H9 (cell line): Measurements from ENCODE around the gene ALAD. TPM values are rescaled to one million over a fixed set of nuclear protein-coding genes. Genes with fewer than 3 reads are reported as not detected.

Experiments
- DNase-seq: peaks from one replicate; pipeline ENCODE4 v3.0.0-alpha.2; 2017
- H2AFZ ChIP-seq: one replicate; pipeline ENCODE4 v1.6.1; 2013; ENCODE audit warnings: mild to moderate bottlenecking, low read length, control low read depth, moderate library complexity
- H2AK5ac ChIP-seq: 2 replicates; pipeline ENCODE4 v1.6.1; 2013; ENCODE audit warnings: low read length, control low read depth, mixed read lengths; ENCODE audit not compliant: insufficient read length
- H2BK120ac ChIP-seq: one replicate; pipeline ENCODE4 v1.6.1; 2013; ENCODE audit warnings: low read depth, mild to moderate bottlenecking, low read length, control low read depth, inconsistent platforms; ENCODE audit not compliant: poor library complexity, severe bottlenecking
- H2BK12ac ChIP-seq: 2 replicates; pipeline ENCODE4 v1.6.1; 2013; ENCODE audit warnings: low read length, control low read depth, mixed read lengths, low read depth; ENCODE audit not compliant: insufficient read length
- H2BK15ac ChIP-seq: 2 replicates; pipeline ENCODE4 v1.6.1; 2013; ENCODE audit warnings: low read depth, low read length, control low read depth
- H2BK20ac ChIP-seq: one replicate; pipeline ENCODE4 v1.6.1; 2013; ENCODE audit warnings: low read depth, mild to moderate bottlenecking, low read length, control low read depth, inconsistent platforms; ENCODE audit not compliant: poor library complexity, severe bottlenecking
- H2BK5ac ChIP-seq: 2 replicates; pipeline ENCODE4 v1.6.1; 2013; ENCODE audit warnings: low read length, control low read depth, mixed read lengths; ENCODE audit not compliant: insufficient read length
- H3K14ac ChIP-seq: 2 replicates; pipeline ENCODE4 v1.6.1; 2013; ENCODE audit warnings: low read length, control low read depth; ENCODE audit not compliant: insufficient read depth
- H3K18ac ChIP-seq: 2 replicates; pipeline ENCODE4 v1.6.1; 2013; ENCODE audit warnings: low read depth, mild to moderate bottlenecking, mixed read lengths, low read length, control low read depth; ENCODE audit not compliant: insufficient read length
- H3K23ac ChIP-seq: 2 replicates; pipeline ENCODE4 v1.6.1; 2013; ENCODE audit warnings: low read length, control low read depth, mixed read lengths, low read depth; ENCODE audit not compliant: insufficient read length
- H3K23me2 ChIP-seq: 2 replicates; pipeline ENCODE4 v1.6.1; 2013; ENCODE audit warnings: low read depth, mild to moderate bottlenecking, mixed read lengths, low read length, control low read depth; ENCODE audit not compliant: insufficient read length, poor library complexity, severe bottlenecking
- H3K27ac ChIP-seq: 2 replicates; pipeline ENCODE4 v1.5.1; 2013; ENCODE audit warnings: low read length, control low read depth, mixed read lengths, low read depth; ENCODE audit not compliant: insufficient read length
- H3K27me3 ChIP-seq: 2 replicates; pipeline ENCODE4 v1.6.1; 2013; ENCODE audit warnings: low read length, control low read depth, inconsistent platforms; ENCODE audit not compliant: insufficient read depth
- H3K4ac ChIP-seq: 2 replicates; pipeline ENCODE4 v1.6.1; 2013; ENCODE audit warnings: low read depth, mild to moderate bottlenecking, control low read depth, inconsistent platforms, low read length, moderate library complexity
- H3K4me1 ChIP-seq: 2 replicates; pipeline ENCODE4 v1.6.1; 2013; ENCODE audit warnings: low read length, control low read depth, inconsistent platforms; ENCODE audit not compliant: insufficient read depth
- H3K4me2 ChIP-seq: 2 replicates; pipeline ENCODE4 v1.6.1; 2013; ENCODE audit warnings: low read length, control low read depth, mixed read lengths; ENCODE audit not compliant: insufficient read length, insufficient read depth
- H3K56ac ChIP-seq: 2 replicates; pipeline ENCODE4 v1.6.1; 2013; ENCODE audit warnings: low read depth, mild to moderate bottlenecking, mixed read lengths, low read length, control low read depth; ENCODE audit not compliant: insufficient read length
- H3K79me1 ChIP-seq: 2 replicates; pipeline ENCODE4 v1.6.1; 2013; ENCODE audit warnings: low read depth, mild to moderate bottlenecking, moderate library complexity, low read length, control low read depth, inconsistent platforms; ENCODE audit not compliant: insufficient read depth, poor library complexity, severe bottlenecking
- H3K79me2 ChIP-seq: 2 replicates; pipeline ENCODE4 v1.6.1; 2013; ENCODE audit warnings: low read length, control low read depth, inconsistent platforms; ENCODE audit not compliant: insufficient read depth
- H3K9ac ChIP-seq: 2 replicates; pipeline ENCODE4 v1.6.1; 2013; ENCODE audit warnings: low read length, control low read depth, mixed read lengths; ENCODE audit not compliant: insufficient read length; ENCODE audit errors: extremely low read depth
- H3K9me3 ChIP-seq: one replicate; pipeline ENCODE4 v1.6.1; 2013; ENCODE audit warnings: low read depth, low read length, inconsistent platforms; ENCODE audit not compliant: control insufficient read depth
- H3T11ph ChIP-seq: one replicate; pipeline ENCODE4 v1.6.1; 2013; ENCODE audit warnings: mild to moderate bottlenecking, low read length, control low read depth, inconsistent platforms
- H4K20me1 ChIP-seq: one replicate; pipeline ENCODE4 v1.6.1; 2013; ENCODE audit not compliant: control insufficient read depth, insufficient read length, insufficient read depth
- H4K5ac ChIP-seq: 2 replicates; pipeline ENCODE4 v1.6.1; 2013; ENCODE audit warnings: low read depth, mild to moderate bottlenecking, mixed read lengths, low read length, control low read depth; ENCODE audit not compliant: insufficient read length
- H4K8ac ChIP-seq: replicated peaks from 2 replicates; pipeline ENCODE4 v1.6.1; 2013; ENCODE audit warnings: low read length, control low read depth, mixed read lengths, low read depth; ENCODE audit not compliant: insufficient read length
- H4K91ac ChIP-seq: 2 replicates; pipeline ENCODE4 v1.6.1; 2013; ENCODE audit warnings: low read depth, mild to moderate bottlenecking, moderate library complexity, mixed read lengths, low read length, control low read depth; ENCODE audit not compliant: insufficient read length
- H3K27ac Mint-ChIP-seq, 3 experiments: 2 replicates in 2 of 3; 3 replicates in 1 of 3; pipeline ENCODE4 v1.8.0; 2020 to 2021; ENCODE audit warnings: mixed read lengths in 3 of 3, mild to moderate bottlenecking in 1 of 3, moderate library complexity in 1 of 3
- H3K27me3 Mint-ChIP-seq: 2 replicates; pipeline ENCODE4 v1.8.0; 2021; ENCODE audit warnings: low read depth, mild to moderate bottlenecking, moderate library complexity, mixed read lengths
- H3K36me3 Mint-ChIP-seq, 3 experiments: 2 replicates in 2 of 3; 3 replicates in 1 of 3; pipeline ENCODE4 v1.8.0; 2020 to 2021; ENCODE audit warnings: low read depth in 3 of 3, mixed read lengths in 3 of 3; ENCODE audit not compliant: insufficient read depth in 1 of 3
- H3K4me1 Mint-ChIP-seq, 2 experiments: 2 replicates each; pipeline ENCODE4 v1.8.0; 2020; ENCODE audit warnings: mixed read lengths in 2 of 2
- H3K4me3 Mint-ChIP-seq, 2 experiments: 2 replicates in 1 of 2; 3 replicates in 1 of 2; pipeline ENCODE4 v1.8.0; 2020 to 2021; ENCODE audit warnings: mild to moderate bottlenecking in 2 of 2, mixed read lengths in 2 of 2, moderate library complexity in 1 of 2
- H3K9me3 Mint-ChIP-seq, 2 experiments: 2 replicates in 1 of 2; 3 replicates in 1 of 2; pipeline ENCODE4 v1.8.0; 2020; ENCODE audit warnings: mild to moderate bottlenecking in 2 of 2, mixed read lengths in 2 of 2, moderate library complexity in 1 of 2
- WGBS: extraction: QIAGEN DNeasy Blood & Tissue Kit; methylation state at CpG from one replicate; pipeline ENCODE4 v1.1.7; 2013; ENCODE audit warnings: missing lambda C conversion rate, low lambda C conversion rate, mixed read lengths; ENCODE audit not compliant: insufficient read length; ENCODE audit errors: extremely low coverage; 5-methylcytosine and 5-hydroxymethylcytosine counted together
- total RNA-seq: library from RNA; stranded (reverse); gene quantifications from 2 replicates; pipeline ENCODE4 v1.2.1, GENCODE V29; 2021
- TF ChIP-seq, protein P1 (sequence below): fragments of 200-600 bp; sonication (generic); conservative IDR thresholded peaks from 3 replicates; pipeline ENCODE4 v1.8.0; 2021; ENCODE audit warnings: antibody characterized with exemption, mild to moderate bottlenecking

Gene ALAD
- total RNA-seq, 1 experiment from 2014 or later, result 13.2 TPM

DNA sequence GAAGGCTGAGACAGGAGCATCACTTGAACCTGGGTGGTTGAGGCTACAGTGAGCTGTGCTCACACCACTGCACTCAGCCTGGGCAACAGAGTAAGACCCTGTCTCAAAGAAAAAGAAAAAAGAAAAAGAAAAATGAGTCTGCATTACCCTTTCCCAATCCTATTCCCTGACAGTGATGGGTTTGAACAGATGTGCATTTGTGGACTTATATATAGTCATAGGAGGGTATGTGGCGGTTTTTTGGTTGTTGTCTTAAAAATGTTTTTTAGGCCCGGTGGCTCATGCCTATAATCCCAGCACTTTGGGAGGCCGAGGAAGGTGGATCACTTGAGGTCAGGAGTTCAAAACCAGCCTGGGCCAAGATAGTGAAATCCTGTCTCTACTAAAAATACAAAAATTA lies 37.7 kb downstream of the ALAD start:
- no peak for DNase-seq
- no peak overlapping the region for H2BK20ac ChIP-seq
- no peak overlapping the region for H3K27ac ChIP-seq
- TF ChIP-seq, protein P1, sequence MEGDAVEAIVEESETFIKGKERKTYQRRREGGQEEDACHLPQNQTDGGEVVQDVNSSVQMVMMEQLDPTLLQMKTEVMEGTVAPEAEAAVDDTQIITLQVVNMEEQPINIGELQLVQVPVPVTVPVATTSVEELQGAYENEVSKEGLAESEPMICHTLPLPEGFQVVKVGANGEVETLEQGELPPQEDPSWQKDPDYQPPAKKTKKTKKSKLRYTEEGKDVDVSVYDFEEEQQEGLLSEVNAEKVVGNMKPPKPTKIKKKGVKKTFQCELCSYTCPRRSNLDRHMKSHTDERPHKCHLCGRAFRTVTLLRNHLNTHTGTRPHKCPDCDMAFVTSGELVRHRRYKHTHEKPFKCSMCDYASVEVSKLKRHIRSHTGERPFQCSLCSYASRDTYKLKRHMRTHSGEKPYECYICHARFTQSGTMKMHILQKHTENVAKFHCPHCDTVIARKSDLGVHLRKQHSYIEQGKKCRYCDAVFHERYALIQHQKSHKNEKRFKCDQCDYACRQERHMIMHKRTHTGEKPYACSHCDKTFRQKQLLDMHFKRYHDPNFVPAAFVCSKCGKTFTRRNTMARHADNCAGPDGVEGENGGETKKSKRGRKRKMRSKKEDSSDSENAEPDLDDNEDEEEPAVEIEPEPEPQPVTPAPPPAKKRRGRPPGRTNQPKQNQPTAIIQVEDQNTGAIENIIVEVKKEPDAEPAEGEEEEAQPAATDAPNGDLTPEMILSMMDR, result no peak
- H2AFZ ChIP-seq, result no peak overlapping the region
- no peak overlapping the region for H2BK15ac ChIP-seq
- H3K4me2 ChIP-seq, result no peak overlapping the region
- H3K79me2 ChIP-seq, result no peaks in the 10 kb centered on the region
- H3K9ac ChIP-seq, result no peak overlapping the region
- no peak overlapping the region for H3K23ac ChIP-seq
- Mint-ChIP-seq H3K27ac (no peak overlapping the region), H3K27me3 (no peaks in the 10 kb centered on the region), H3K4me1 (peaks cover 6 to 7% of the 10 kb centered on the region in 2 experiments), H3K4me3 (no peak overlapping the region), H3K9me3 (no peaks in the 10 kb centered on the region), H3K36me3 (peaks cover 0 to 1% (median 0%) of the 10 kb centered on the region in 3 experiments; a peak in 2 of 7 replicates)
- no CpG with 5 or more reads among the region's 3 CpGs for WGBS
- H3K79me1 ChIP-seq, result no peaks in the 10 kb centered on the region
- H4K91ac ChIP-seq, result no peak overlapping the region
- no peaks in the 10 kb centered on the region for H4K20me1 ChIP-seq
- H4K8ac ChIP-seq, result no peak overlapping the region
- H3K56ac ChIP-seq, result no peak overlapping the region
- H3T11ph ChIP-seq, result no peak overlapping the region
- H3K27me3 ChIP-seq, result no peaks in the 10 kb centered on the region
- no peaks in the 10 kb centered on the region for H3K9me3 ChIP-seq
- H2BK5ac ChIP-seq, result no peak overlapping the region
- H2BK12ac ChIP-seq, result no peak overlapping the region
- H3K4ac ChIP-seq, result no peak overlapping the region
- H4K5ac ChIP-seq, result no peak overlapping the region
- H2AK5ac ChIP-seq, result no peak overlapping the region
- H3K23me2 ChIP-seq, result peaks cover 1% of the 10 kb centered on the region
- H3K14ac ChIP-seq, result no peak overlapping the region
- H3K4me1 ChIP-seq, result no peaks in the 10 kb centered on the region; the same call in 1 of the 2 replicates
- H3K18ac ChIP-seq, result no peak overlapping the region
- H2BK120ac ChIP-seq, result no peak overlapping the region
